ENCODE results near the gene SEMA3A.

DNA sequence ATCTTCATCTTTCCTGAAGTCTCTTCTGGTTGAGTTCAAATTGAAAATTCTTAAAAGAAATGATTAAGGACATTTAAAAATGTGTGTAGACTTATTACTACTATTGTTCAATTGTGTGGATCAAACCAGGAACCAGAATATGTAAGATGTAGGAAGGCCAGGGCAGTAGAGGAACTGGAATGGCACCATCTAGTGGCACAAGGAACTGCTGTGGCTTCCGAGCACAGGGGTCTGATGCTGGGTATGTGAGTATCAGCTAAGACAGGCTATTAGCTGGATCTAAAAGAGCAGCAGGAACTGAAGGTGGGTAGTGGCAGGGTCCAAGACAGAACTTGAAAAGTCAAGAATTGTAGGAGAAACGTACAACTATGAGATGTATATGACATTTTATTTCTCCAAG is 247.3 kb downstream of the SEMA3A start:
- TF ChIP-seq POLR2AphosphoS5 (IDR thresholded peaks at IDR 0.05), result no peak
- TF ChIP-seq, protein P1, sequence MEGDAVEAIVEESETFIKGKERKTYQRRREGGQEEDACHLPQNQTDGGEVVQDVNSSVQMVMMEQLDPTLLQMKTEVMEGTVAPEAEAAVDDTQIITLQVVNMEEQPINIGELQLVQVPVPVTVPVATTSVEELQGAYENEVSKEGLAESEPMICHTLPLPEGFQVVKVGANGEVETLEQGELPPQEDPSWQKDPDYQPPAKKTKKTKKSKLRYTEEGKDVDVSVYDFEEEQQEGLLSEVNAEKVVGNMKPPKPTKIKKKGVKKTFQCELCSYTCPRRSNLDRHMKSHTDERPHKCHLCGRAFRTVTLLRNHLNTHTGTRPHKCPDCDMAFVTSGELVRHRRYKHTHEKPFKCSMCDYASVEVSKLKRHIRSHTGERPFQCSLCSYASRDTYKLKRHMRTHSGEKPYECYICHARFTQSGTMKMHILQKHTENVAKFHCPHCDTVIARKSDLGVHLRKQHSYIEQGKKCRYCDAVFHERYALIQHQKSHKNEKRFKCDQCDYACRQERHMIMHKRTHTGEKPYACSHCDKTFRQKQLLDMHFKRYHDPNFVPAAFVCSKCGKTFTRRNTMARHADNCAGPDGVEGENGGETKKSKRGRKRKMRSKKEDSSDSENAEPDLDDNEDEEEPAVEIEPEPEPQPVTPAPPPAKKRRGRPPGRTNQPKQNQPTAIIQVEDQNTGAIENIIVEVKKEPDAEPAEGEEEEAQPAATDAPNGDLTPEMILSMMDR (IDR thresholded peaks at IDR 0.05), result no peak
- no peak for TF ChIP-seq POLR2A (IDR thresholded peaks at IDR 0.05)

Measured in breast epithelium (tissue), 3 donors.